ENCODE data around the gene NR1I3.

Gene NR1I3

GRCh38 chr1:161193561-161194235 is 44.3 kb downstream of the NR1I3 start:
- no peak for FAIRE-seq

DNA sequence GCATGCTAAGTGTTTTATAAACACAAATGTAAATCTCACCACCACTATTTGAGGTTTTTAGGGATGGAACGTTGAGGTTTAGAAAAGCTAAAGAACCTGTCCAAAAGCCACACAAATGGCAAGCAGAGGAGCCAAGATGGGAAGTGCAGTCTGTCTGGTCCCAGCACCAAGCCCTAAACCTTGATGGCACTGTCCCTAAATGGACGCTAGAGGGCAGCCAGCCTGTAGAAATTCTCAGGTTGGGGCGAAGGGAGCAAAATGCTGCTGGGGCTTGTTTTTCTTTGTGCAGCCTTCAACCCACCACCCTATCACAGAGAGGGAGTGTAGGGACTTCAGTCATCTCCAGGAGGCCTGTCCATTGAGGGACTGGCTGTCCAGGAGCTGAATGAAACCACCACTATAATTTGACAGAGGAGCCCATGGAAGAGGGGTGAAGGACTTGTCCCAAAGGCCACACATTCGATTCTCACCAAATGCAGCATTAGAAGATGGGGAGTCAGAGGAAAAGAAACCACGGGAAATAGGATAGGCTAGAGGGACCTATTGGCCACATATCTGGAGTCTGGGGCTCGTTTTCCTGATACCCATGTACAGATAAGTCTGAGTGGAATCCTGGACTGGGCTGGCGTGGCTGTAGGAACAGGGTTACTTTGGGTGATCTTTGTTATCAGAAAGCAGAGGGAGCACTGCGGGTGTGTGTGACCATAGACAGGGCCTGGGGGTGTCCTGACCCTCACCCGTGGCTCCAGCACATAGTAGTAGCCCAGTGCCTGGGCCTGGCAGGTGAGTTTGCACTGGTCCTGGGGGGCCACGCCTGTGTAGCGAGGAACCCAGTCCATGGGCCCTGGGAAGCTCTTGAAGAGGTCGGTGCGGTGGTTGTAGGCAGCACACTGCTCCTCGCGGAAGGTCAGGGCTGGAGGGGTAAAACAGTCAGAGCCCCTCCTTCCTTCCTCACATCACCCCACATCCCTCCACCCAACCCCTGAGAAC is 45.2 kb downstream of the NR1I3 start:
- FAIRE-seq, result no peak

GRCh38 chr1:161191971-161192370 is 46.0 kb downstream of the NR1I3 start:
- no peak for FAIRE-seq

DNA sequence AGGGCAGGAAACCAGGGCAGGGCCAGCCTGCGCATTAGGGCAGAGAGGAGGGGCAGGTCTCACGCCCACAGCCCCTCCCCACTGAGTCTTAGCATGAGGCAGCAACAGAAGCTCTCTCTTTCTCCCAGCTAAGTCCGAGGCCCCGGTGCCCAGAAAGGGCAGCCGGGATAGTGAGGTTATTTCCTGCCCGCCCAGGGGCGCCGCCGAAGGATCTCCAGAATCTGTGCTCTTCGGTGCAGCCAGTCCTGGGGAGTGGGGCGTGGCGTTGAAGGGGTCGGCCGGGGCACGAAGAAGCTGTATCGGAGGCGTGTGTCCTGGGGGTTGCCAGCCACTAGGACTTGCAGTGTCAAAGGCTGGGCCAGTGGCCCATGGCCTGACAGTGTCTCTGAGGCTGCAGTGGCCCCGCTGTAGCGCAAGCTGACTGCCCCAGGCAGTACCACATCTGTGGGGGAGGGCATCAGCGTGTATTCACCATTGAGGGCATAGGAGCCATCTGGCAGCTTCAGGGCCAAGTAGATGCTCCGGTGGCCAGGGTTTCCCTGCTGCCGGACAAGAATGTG is 47.0 kb downstream of the NR1I3 start:
- FAIRE-seq, result no peak

GRCh38 chr1:161189036-161189435 is 49.0 kb downstream of the NR1I3 start:
- no peak for FAIRE-seq

- FAIRE-seq, result no peak
These were observed 49.6 kb downstream of the NR1I3 start for GRCh38 chr1:161188381-161188780.

- FAIRE-seq, result no peak
These were observed 50.7 kb downstream of the NR1I3 start for GRCh38 chr1:161187311-161187710.

DNA sequence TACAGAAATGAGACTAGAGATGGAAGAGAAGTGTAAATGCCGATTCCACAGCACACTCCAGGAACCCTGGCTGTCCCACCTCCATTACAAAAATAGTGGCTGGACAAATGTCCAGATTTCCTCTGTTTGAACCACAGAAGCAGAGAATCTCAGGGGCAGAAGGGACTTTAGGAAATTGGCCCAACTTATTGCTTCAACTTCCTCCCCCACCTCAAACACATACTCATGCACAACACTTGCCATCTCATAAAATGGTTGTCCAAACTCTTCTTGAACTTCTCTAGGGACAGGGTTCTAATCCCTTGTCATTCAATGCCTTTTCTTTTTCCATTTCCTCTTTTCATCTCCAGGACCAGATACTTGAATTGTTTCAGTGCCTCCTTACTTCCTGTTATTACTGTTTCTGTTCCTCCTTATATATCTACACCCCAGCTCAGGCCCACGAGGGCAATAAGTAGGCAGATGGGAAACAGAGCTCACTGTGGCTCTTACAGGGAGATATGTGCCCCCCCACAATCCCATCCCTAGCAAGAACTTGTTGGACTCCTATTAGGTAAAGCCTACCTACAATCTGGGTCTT is 52.2 kb downstream of the NR1I3 start:
- FAIRE-seq, result no peak

GRCh38 chr1:161185282-161185682 is 52.7 kb downstream of the NR1I3 start:
- no peak for FAIRE-seq

- FAIRE-seq, result no peak
These were observed 55.8 kb downstream of the NR1I3 start for GRCh38 chr1:161182214-161182613.

- no peak for FAIRE-seq
These were observed 57.4 kb downstream of the NR1I3 start for GRCh38 chr1:161180639-161181038.

- no peak for FAIRE-seq
These were observed 58.3 kb downstream of the NR1I3 start for GRCh38 chr1:161179698-161180097.

All from colon (tissue), 2 donors.